Testis (tissue), 2 donors: ENCODE measurements around the gene TBL1X.

Experiments used
- CTCF ChIP-seq, 3 experiments: fragments of 450-650 bp in 2 of 3; fragments of 200-600 bp in 1 of 3; sonication (generic) in 1 of 3; IDR thresholded peaks; one replicate each; pipeline ENCODE4 v1.5.1; 2016 to 2019; ENCODE audit warnings: antibody characterized with exemption in 3 of 3, mild to moderate bottlenecking in 2 of 3, moderate library complexity in 1 of 3
- POLR2A ChIP-seq: fragments of 450-650 bp; IDR thresholded peaks from one replicate; pipeline ENCODE4 v1.6.1; 2017; ENCODE audit warnings: antibody characterized with exemption, mild to moderate bottlenecking, moderate library complexity

GRCh38 chrX:9701790-9702189 is 236.9 kb downstream of the TBL1X start:
- TF ChIP-seq CTCF (IDR thresholded peaks at IDR 0.05), result no peak
- TF ChIP-seq POLR2A, result no peak
